Nucleus accumbens (tissue), 56 donors: ENCODE measurements around the gene C9orf50.
"Not testable (repeated sequence)": the region's sequence is repeated elsewhere in the genome, so short reads cannot be mapped to it uniquely, and the experiment has no call there.

Experiments used
- DNase-seq, 56 donors: peaks; one replicate each; lab custom pipeline; 2025; lab: John Stamatoyannopoulos, UW

Gene C9orf50

DNA sequence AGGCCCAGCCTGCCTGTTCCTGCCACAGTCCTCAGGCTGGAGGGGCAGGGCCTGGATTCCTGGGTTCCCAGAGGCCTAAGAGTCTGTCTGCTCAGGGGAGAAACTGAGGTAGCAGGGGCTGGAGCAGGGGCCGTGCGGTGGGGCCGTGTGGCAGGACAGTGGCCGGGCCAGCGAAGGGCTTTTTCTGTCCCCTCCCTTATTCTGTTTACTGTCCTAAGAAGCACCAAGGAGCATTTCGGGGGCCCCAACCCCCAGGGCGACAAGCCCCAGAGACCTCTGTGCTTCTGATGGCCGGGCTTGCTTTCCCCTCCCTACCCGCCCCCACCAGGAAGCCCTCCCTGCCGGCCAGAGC is 27.8 kb upstream of the C9orf50 start:
- DNase-seq = no peak

- DNase-seq = no peak
Observed at GRCh38 chr9:129648092-129648763, 27.3 kb upstream of the C9orf50 start.

DNA sequence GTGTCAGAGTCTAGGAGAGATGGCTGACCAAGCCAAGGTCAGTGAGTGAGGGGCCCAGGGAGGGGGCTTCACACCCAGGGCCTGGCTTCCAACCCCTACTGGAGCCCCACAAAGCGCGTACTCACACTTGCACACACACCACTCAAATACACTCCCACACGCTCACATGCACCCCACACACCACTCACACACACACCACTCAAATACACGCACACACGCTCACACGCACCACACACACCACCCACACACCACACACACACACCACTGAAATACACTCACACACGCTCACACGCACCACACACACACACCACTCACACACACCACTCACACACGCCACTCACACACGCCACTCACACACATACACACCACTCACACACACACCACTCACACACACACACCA is 26.7 kb upstream of the C9orf50 start:
- no peak for DNase-seq

GRCh38 chr9:129646654-129647053 is 25.8 kb upstream of the C9orf50 start:
- DNase-seq = no peak

DNA sequence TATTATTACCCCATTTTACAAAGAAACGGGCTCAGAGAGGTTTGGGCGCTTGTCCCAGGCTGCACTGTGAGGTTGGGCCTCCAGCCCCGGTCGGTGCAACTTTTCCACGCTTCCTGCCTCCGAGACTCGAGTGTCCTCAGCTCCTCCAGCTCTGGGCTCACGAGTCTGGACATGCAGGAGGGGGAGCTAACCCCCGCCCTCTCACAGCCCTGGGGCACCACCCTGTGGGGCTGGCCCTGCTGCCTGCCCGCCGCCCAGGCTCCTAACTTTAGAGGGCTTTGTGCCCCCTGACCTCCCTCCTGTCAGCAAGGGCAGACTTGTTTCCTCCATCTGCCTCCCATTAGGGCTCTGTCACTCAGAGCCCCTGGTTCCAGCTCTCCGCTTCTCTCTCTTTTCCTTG is 25.4 kb upstream of the C9orf50 start:
- no peak for DNase-seq

GRCh38 chr9:129644902-129645301 is 24.0 kb upstream of the C9orf50 start:
- no peak for DNase-seq

GRCh38 chr9:129644365-129644764 is 23.5 kb upstream of the C9orf50 start:
- no peak for DNase-seq

- DNase-seq = no peak
Observed at GRCh38 chr9:129643706-129644105, 22.8 kb upstream of the C9orf50 start.

DNA sequence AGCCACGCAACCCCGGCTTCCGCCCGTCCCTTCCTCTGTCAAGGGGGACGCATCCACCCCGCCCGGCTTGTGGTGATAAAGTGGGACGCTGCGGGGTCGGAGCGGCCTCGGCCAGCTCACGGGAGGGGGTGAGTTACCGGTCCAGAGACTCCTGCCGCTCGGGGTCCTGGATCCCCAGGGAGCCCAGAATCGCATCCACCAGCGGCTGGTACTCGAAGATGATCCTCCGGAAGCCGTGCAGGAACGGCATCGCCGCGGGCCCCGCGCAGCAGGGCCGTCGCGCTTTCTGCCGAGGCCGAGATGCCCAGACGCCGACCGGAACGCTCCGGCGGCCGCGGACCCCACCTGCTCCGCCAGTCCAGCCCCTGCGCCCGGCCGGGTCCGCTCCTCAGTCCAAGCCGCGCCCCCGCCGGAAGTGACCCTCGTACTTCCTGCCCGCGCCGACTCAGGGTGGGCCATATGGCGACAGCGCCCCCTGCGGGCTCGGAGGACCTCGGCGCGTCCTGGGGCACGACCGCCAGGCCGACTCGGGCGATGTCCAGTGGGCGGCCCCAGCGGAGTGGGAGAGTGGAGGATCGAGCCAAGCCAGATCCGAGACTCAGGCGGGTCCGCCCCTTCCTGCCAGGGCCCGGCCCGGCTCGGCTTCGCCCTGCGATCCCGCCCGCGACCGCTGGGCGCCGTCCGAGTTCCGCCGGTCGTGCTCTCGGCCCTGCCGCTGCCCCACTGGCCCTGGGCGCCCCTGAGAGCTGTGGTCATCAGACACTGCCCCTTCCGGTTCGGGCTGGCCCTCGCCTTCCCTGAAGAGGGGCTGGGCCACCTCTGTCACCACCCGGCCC is 21.1 kb upstream of the C9orf50 start, which contains the start of gene ASB6:
ASB6 (minus strand) TSS at position 402 of the 836 bp plus-strand sequence; CDS start at position 250, 152 bp downstream.
- DNase-seq = peak; percentile 67 to 97 (median 91)

GRCh38 chr9:129640871-129641749 is 20.2 kb upstream of the C9orf50 start:
- DNase-seq = peak in 7 of 56 donors; percentile 12 to 44 (median 28)

- DNase-seq = peak in 39 of 56 donors; percentile 14 to 88 (median 60)
Observed at GRCh38 chr9:129640086-129640870, 19.4 kb upstream of the C9orf50 start.

DNA sequence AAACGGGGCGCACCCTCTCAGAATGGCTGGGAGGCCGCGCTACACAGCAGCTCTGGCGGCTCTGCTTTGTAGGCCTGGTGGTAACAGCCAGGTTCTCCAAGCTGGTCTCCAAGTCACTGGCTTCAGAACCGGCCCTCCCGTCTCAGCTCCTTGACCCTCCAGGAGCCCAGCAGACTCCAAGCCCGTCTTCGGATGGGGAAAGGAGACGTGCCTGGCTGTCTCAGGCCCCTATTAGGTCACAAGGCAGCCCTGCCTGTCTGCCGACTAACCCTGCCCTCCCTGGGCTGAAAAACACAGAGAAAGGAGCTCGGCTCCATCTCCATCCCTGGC is 18.8 kb upstream of the C9orf50 start:
- no peak for DNase-seq

GRCh38 chr9:129639034-129639630 is 18.2 kb upstream of the C9orf50 start:
- no peak for DNase-seq

- no peak for DNase-seq
Observed at GRCh38 chr9:129637673-129638439, 17.0 kb upstream of the C9orf50 start.

GRCh38 chr9:129637102-129637501 is 16.2 kb upstream of the C9orf50 start:
- no peak for DNase-seq

DNA sequence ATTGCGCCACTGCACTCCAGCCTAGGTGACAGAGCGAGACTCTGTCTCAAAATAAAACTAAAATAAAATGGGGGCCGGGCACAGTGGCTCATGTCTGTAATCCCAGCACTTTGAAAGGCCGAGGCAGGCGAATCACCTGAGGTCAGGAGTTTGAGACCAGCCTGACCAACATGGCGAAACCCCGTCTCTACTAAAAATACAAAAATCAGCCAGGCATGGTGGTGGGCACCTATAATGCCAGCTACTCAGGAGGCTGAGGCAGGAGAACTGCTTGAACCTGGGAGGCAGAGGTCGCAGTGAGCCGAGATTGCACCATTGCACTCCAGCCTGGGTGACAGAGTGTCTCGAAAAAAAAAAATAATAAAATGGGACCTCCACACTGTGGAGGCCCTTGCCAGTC is 15.4 kb upstream of the C9orf50 start:
- DNase-seq = not testable (repeated sequence)

DNA sequence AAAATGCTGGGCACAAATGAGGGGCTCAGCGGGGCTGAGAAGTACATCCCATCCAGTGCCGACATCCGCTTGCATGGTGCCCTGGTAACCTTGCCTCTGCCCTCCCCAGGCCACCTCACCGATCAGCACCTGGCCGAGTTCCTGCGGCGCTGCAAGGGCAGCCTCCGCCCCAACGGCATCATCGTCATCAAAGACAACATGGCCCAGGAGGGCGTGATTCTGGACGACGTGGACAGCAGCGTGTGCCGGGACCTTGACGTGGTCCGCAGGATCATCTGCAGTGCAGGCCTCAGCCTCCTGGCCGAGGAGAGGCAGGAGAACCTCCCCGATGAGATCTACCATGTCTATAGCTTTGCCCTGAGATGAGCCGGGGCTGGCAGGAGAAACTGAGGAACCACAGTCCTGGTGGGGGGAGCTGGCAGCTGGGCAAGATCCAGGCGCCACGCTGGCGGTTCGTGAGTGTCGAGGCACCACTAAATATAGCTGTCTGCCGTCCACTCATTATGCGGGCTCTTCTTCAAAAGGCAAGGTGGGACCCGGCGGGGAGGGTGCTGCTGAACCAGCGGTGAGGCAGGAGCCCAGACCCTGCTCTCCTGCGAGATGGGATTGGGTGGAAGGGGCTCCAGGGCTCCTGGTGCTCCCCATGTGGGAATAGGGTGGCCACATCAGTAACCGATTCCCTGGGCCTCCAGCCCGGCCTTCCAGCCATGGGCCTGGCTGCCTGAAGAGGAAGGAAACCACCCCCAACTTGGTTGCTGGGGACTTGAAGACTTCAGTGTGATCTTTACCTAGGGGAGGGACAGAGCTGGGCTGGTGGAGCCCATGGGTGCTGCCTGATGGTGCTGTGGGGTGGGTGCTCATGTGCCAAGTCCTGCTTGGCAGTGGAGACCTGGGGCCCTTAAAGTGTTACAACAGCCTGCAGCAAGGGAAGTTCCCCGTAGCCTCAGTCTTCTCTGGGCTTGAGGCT is 14.5 kb upstream of the C9orf50 start:
- DNase-seq = no peak

GRCh38 chr9:129633848-129634247 is 12.9 kb upstream of the C9orf50 start:
- no peak for DNase-seq
